GM12872 (cell line): ENCODE data around the gene HEPHL1.

Experiments
- CTCF ChIP-seq: IDR thresholded peaks from 3 replicates; pipeline ENCODE4 v1.5.1; 2011; ENCODE audit warnings: low read depth, mild to moderate bottlenecking, low read length, moderate library complexity; ENCODE audit not compliant: insufficient read depth

The HEPHL1 gene

GRCh38 chr11:94128291-94128745, 107.2 kb downstream of the HEPHL1 start:
- no peak for TF ChIP-seq CTCF

- no peak for TF ChIP-seq CTCF
Measured at GRCh38 chr11:94128746-94129511, 107.8 kb downstream of the HEPHL1 start, which contains the start of gene PANX1. Gene PANX1 (plus strand): TSS chr11:94128841. CDS start chr11:94129313, 472 bp downstream.

DNA sequence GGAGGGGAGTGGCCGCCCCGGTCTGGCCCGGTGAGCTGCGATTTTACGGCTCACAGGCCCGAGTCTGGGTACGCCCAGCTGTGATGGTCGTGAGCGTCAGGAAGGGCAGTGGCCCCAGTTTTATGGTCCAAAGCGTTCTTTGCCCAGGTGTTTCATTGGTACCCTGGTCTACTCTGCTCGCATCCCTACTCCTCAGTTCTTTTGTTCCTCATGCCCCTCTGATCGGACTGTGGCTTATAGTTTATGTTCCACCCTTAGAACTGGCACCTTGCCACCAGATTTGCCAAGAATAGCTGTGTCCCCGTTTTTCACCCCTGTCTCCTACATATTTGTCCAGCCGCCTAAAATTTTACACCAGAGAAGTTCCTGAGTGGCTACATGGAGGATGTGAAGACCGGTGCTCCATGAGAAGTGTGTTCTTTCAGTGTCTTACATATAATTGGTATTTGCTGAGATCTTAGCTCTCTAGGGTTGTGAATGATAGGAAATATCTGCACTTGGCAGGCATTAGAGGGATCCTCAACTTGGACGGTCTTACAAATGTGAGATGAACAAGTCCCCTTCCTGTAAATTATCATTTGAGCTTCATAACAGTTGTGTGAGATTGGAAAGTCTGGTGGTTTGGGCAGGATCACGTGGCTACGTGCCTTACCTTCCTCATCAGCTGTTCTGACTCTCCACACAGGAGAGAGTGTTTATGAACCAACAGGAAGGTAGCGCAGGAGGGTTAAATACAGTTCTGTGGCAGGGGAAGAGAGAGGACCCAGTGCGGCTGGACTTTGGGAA, 108.6 kb downstream of the HEPHL1 start:
- TF ChIP-seq CTCF = no peak

DNA sequence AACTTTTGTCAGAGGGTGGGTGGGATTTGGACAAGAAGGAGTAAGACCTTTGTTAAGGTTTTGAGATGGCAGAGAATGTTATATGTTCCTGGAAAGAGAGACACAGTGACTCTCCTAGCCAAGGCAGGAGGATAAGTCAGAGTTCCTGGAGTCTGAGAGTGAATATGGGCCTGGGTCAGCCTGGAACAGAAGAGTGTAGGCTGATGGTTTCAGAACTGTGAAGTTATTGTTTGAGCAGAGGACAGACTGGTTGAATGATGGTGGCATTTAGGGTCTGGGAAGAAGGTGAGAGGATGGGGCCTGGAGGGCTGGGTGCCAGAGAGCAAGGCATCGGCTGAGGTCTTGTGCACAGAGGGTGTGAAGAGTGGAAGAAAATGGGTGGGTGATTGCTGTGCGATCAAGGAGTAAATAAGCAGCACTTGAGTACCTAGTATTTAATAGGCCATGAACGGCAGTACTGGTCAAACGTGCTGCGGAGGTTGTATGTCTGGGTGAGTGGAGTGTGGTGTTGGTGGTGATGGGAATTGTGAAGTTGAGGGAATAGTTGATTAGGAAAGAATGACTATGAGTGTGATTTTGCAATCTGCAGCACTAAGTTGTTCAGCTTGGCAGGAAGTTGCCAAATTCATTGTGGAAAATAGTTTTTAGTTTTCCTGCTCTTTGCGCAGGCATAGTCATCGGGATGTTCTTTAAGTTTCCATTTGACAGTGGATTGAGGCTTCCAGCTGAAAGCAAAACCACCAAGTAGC, 109.3 kb downstream of the HEPHL1 start:
- no peak for TF ChIP-seq CTCF

GRCh38 chr11:94131047-94131717, 110.0 kb downstream of the HEPHL1 start:
- no peak for TF ChIP-seq CTCF

- TF ChIP-seq CTCF = no peak
Measured at GRCh38 chr11:94131718-94132115, 110.6 kb downstream of the HEPHL1 start.

DNA sequence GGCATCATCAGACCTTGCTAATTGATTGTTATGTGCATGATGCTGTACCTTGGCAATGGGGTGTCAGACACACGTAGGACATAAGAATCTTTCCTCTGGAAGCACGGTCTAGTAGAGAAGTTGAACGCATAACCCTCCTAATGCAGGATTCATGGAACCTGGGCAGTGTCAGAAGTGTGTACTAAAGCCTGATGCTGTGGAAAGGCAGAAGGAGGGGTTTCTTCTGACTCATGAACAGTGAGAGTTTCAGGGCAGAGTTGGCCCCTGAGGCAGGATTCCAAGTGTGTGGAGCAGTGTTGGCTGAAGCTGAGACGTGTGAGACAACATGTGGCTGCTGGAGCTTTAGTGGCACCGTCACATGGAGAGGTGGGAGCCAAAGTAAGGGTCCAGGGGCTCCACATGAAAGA, 111.0 kb downstream of the HEPHL1 start:
- no peak for TF ChIP-seq CTCF
